Mammary epithelial cell (primary cell): Measurements from ENCODE around the gene CAPN2.

Experiments used
- EZH2 ChIP-seq: IDR thresholded peaks from 2 replicates; pipeline ENCODE4 v1.6.1; 2012; ENCODE audit warnings: low read length, inconsistent platforms, borderline replicate concordance
- TF ChIP-seq, protein P1 (sequence below), 2 donors: IDR thresholded peaks in 1 of 2; conservative IDR thresholded peaks in 1 of 2; 2 replicates each; pipeline ENCODE4 v1.5.1; 2011 to 2012; ENCODE audit warnings: inconsistent platforms in 2 of 2, low read length in 2 of 2, mild to moderate bottlenecking in 2 of 2, control low read depth in 1 of 2, low read depth in 1 of 2; ENCODE audit not compliant: insufficient read depth in 1 of 2; ENCODE audit errors: extremely low read depth in 1 of 2

GRCh38 chr1:223815020-223815853 is 102.9 kb downstream of the CAPN2 start:
- TF ChIP-seq, protein P1, sequence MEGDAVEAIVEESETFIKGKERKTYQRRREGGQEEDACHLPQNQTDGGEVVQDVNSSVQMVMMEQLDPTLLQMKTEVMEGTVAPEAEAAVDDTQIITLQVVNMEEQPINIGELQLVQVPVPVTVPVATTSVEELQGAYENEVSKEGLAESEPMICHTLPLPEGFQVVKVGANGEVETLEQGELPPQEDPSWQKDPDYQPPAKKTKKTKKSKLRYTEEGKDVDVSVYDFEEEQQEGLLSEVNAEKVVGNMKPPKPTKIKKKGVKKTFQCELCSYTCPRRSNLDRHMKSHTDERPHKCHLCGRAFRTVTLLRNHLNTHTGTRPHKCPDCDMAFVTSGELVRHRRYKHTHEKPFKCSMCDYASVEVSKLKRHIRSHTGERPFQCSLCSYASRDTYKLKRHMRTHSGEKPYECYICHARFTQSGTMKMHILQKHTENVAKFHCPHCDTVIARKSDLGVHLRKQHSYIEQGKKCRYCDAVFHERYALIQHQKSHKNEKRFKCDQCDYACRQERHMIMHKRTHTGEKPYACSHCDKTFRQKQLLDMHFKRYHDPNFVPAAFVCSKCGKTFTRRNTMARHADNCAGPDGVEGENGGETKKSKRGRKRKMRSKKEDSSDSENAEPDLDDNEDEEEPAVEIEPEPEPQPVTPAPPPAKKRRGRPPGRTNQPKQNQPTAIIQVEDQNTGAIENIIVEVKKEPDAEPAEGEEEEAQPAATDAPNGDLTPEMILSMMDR (conservative IDR thresholded peaks at IDR 0.05 in 1 of 2, IDR thresholded peaks at IDR 0.05 in 1 of 2; ENCODE audit: extremely low read depth in 1 of 2, insufficient read depth in 1 of 2, low read depth in 1 of 2, low read length in 2 of 2): no peak
- TF ChIP-seq EZH2: no peak
